ENCODE data around the gene MTA1.

GRCh38 chr14:105445901-105446845 is 26.5 kb downstream of the MTA1 start:
- TF ChIP-seq CTCF (IDR thresholded peaks at IDR 0.05): no peak
- TF ChIP-seq EZH2 (IDR thresholded peaks at IDR 0.05; ENCODE audit: borderline replicate concordance, insufficient read depth, low read depth, low read length, poor library complexity, severe bottlenecking): no peak
